H7 (cell line): ENCODE data around the gene NUDT3. TPM values are rescaled to one million over a fixed set of nuclear protein-coding genes. Genes with fewer than 3 reads are reported as not detected.

Experiments used
- DNase-seq: peaks from one replicate; pipeline ENCODE4 v3.0.0; 2012
- H3K27me3 ChIP-seq: 2 replicates; pipeline ENCODE4 v1.6.0; 2011; ENCODE audit warnings: mild to moderate bottlenecking, low read length; ENCODE audit not compliant: control insufficient read depth, insufficient read depth
- H3K36me3 ChIP-seq: replicated peaks from 2 replicates; pipeline ENCODE4 v1.5.1; 2011; ENCODE audit warnings: low read length; ENCODE audit not compliant: control insufficient read depth, insufficient read depth
- H3K4me3 ChIP-seq: 2 replicates; pipeline ENCODE4 v1.5.1; 2011; ENCODE audit warnings: low read depth, mild to moderate bottlenecking, control low read depth, low read length, moderate library complexity; ENCODE audit not compliant: insufficient read depth
- total RNA-seq: library from RNA; depleted of rRNA; stranded (reverse); fragments of >200 nt; shearing (Covaris generic); gene quantifications from 2 replicates; pipeline ENCODE4 v1.2.3, GENCODE V29; 2014

NUDT3 gene
- total RNA-seq, 1 experiment from 2014 or later = 28.0 TPM

- no peaks in the 10 kb centered on the region for H3K36me3 ChIP-seq
- no peak overlapping the region for H3K4me3 ChIP-seq
- no peak for DNase-seq
- no peaks in the 10 kb centered on the region for H3K27me3 ChIP-seq
These were observed 42.1 kb downstream of the NUDT3 start for GRCh38 chr6:34350137-34350933.

- no peaks in the 10 kb centered on the region for H3K36me3 ChIP-seq
- no peaks in the 10 kb centered on the region for H3K27me3 ChIP-seq
- no peak overlapping the region for H3K4me3 ChIP-seq
- DNase-seq = no peak
These were observed 43.3 kb downstream of the NUDT3 start for GRCh38 chr6:34349211-34349610.

- DNase-seq = no peak
- no peaks in the 10 kb centered on the region for H3K27me3 ChIP-seq
- no peaks in the 10 kb centered on the region for H3K36me3 ChIP-seq
- no peak overlapping the region for H3K4me3 ChIP-seq
These were observed 45.2 kb downstream of the NUDT3 start for GRCh38 chr6:34347303-34347702.

- no peak overlapping the region for H3K4me3 ChIP-seq
- no peaks in the 10 kb centered on the region for H3K27me3 ChIP-seq
- H3K36me3 ChIP-seq = no peaks in the 10 kb centered on the region
- DNase-seq = no peak
These were observed 46.0 kb downstream of the NUDT3 start for GRCh38 chr6:34346175-34347119.

GRCh38 chr6:34343806-34344205 lies 48.7 kb downstream of the NUDT3 start:
- no peak overlapping the region for H3K4me3 ChIP-seq
- no peaks in the 10 kb centered on the region; the same call in 1 of the 2 replicates for H3K36me3 ChIP-seq
- no peaks in the 10 kb centered on the region for H3K27me3 ChIP-seq
- no peak for DNase-seq

- no peaks in the 10 kb centered on the region for H3K27me3 ChIP-seq
- no peaks in the 10 kb centered on the region; the same call in 1 of the 2 replicates for H3K36me3 ChIP-seq
- DNase-seq = no peak
- H3K4me3 ChIP-seq = no peak overlapping the region
These were observed 50.2 kb downstream of the NUDT3 start for GRCh38 chr6:34342247-34342646.

GRCh38 chr6:34341481-34341971 lies 50.9 kb downstream of the NUDT3 start:
- H3K36me3 ChIP-seq = no peaks in the 10 kb centered on the region; the same call in 1 of the 2 replicates
- no peak overlapping the region for H3K4me3 ChIP-seq
- DNase-seq = no peak
- H3K27me3 ChIP-seq = no peaks in the 10 kb centered on the region

GRCh38 chr6:34340906-34341480 lies 51.5 kb downstream of the NUDT3 start:
- Histone ChIP-seq H3K4me3 (no peak overlapping the region), H3K27me3 (no peaks in the 10 kb centered on the region), H3K36me3 (no peaks in the 10 kb centered on the region; the same call in 1 of the 2 replicates)
- no peak for DNase-seq

GRCh38 chr6:34340394-34340793 lies 52.1 kb downstream of the NUDT3 start:
- Histone ChIP-seq H3K27me3 (no peaks in the 10 kb centered on the region), H3K4me3 (no peak overlapping the region), H3K36me3 (no peaks in the 10 kb centered on the region; the same call in 1 of the 2 replicates)
- no peak for DNase-seq

- Histone ChIP-seq H3K36me3 (no peaks in the 10 kb centered on the region; the same call in 1 of the 2 replicates), H3K27me3 (no peaks in the 10 kb centered on the region), H3K4me3 (no peak overlapping the region)
- no peak for DNase-seq
These were observed 52.5 kb downstream of the NUDT3 start for GRCh38 chr6:34339971-34340370.

GRCh38 chr6:34339432-34339831 lies 53.0 kb downstream of the NUDT3 start:
- Histone ChIP-seq H3K27me3 (no peaks in the 10 kb centered on the region), H3K36me3 (no peaks in the 10 kb centered on the region; the same call in 1 of the 2 replicates), H3K4me3 (no peak overlapping the region)
- DNase-seq = no peak

GRCh38 chr6:34338811-34339210 lies 53.7 kb downstream of the NUDT3 start:
- Histone ChIP-seq H3K36me3 (no peaks in the 10 kb centered on the region; the same call in 1 of the 2 replicates), H3K27me3 (no peaks in the 10 kb centered on the region), H3K4me3 (no peak overlapping the region)
- no peak for DNase-seq

- Histone ChIP-seq H3K27me3 (no peaks in the 10 kb centered on the region), H3K36me3 (no peaks in the 10 kb centered on the region; the same call in 1 of the 2 replicates), H3K4me3 (no peak overlapping the region)
- DNase-seq = no peak
These were observed 54.1 kb downstream of the NUDT3 start for GRCh38 chr6:34338377-34338776.

GRCh38 chr6:34334796-34335416 lies 57.6 kb downstream of the NUDT3 start:
- DNase-seq = no peak
- Histone ChIP-seq H3K36me3 (no peaks in the 10 kb centered on the region), H3K27me3 (no peaks in the 10 kb centered on the region), H3K4me3 (no peak overlapping the region)
